COR-L47 (cell line): ENCODE results near the gene VWA5A.

ENCODE experiments used
- DNase-seq: peaks from one replicate; lab custom pipeline; 2025; lab: John Stamatoyannopoulos, UW

VWA5A gene

GRCh38 chr11:124170801-124171586 is 55.7 kb downstream of the VWA5A start:
- no peak for DNase-seq

GRCh38 chr11:124172101-124172500 is 56.9 kb downstream of the VWA5A start:
- no peak for DNase-seq

GRCh38 chr11:124172599-124172998 is 57.3 kb downstream of the VWA5A start:
- DNase-seq, result no peak

GRCh38 chr11:124174001-124174583 is 58.8 kb downstream of the VWA5A start:
- DNase-seq, result peak; percentile 89

GRCh38 chr11:124176925-124177715 is 61.9 kb downstream of the VWA5A start:
- DNase-seq, result no peak

- DNase-seq, result no peak
Measured at GRCh38 chr11:124179310-124179709, 64.1 kb downstream of the VWA5A start.

GRCh38 chr11:124183068-124183467 is 67.8 kb downstream of the VWA5A start, which contains the start of gene OR10D3:
Gene OR10D3 (plus strand): TSS chr11:124183345. CDS start chr11:124185270, 1,925 bp downstream.
- DNase-seq, result no peak

- no peak for DNase-seq
Measured at GRCh38 chr11:124190298-124191139, 75.3 kb downstream of the VWA5A start.

GRCh38 chr11:124193221-124194010 is 78.2 kb downstream of the VWA5A start:
- DNase-seq, result no peak

GRCh38 chr11:124194293-124195188 is 79.3 kb downstream of the VWA5A start:
- DNase-seq, result no peak

- peak; percentile 71 for DNase-seq
Measured at GRCh38 chr11:124195189-124195734, 80.0 kb downstream of the VWA5A start.
